Measurements from ENCODE around the gene EPHB2.

DNA sequence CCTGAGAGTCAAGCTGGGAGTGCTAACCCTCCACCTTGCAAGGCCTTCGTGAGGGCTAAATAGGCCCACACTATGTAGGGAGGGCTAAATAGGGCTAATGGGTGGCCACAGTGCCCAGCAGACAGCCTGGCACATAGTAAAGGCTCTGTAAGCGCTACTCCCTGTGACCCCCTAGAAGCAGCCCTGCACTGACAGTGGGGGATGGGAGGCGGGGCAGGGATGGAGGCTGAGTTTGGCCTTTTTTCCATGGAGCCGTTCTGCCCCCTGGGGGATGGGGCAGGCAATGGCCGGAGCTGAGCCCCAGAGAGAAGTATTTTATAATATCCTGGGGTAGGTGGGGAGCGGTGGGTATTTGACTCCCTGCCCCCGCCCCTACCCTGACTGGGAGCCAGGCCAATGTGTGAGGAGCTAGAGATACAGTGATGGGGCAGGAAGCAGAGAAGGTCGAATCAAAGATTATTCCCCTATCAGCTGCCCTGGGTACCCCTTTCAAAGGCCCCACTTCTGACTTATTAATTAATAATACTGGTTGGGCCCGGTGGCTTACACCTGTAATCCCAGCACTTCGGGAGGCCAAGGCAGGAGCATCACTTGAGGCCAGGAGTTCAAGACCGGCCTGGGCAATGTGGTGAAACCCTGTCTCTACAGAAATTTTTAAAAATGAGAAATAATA lies 219.7 kb downstream of the EPHB2 start:
- TF ChIP-seq CTCF (IDR thresholded peaks at IDR 0.05) (peak in 3 of 4 experiments; percentile 59 to 60 (median 60)), POLR2AphosphoS5 (IDR thresholded peaks at IDR 0.05) (no peak)

All from sigmoid colon (tissue), 4 donors.